Measurements from ENCODE around the gene CTBP1. TPM values are rescaled to one million over a fixed set of nuclear protein-coding genes. Genes with fewer than 3 reads are reported as not detected.
A peak's percentile ranks its signal among the peaks of the same experiment; 100 is the strongest.

Gene CTBP1
- total RNA-seq, 1 donor, result 246 TPM

DNA sequence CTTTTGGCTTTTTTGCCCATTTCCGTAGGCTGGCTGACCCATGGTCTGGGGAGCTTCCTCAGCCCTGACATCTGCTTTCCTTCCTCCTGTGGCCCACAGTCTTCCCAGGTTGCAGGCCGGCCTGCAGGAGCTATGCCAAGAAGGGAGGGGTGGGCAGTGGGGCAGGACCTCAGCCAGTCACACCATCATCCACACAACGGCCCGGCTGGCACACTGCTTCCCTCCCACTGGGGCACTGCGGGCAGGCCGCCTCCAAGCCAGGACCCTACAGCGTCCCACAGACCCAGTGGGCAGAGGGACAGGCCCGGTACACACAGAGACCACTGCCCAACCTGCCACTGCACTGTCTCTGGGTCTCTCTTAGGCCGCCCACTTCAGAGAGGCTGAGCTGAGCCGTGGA, 38.0 kb downstream of the CTBP1 start:
- TF ChIP-seq, protein P1, sequence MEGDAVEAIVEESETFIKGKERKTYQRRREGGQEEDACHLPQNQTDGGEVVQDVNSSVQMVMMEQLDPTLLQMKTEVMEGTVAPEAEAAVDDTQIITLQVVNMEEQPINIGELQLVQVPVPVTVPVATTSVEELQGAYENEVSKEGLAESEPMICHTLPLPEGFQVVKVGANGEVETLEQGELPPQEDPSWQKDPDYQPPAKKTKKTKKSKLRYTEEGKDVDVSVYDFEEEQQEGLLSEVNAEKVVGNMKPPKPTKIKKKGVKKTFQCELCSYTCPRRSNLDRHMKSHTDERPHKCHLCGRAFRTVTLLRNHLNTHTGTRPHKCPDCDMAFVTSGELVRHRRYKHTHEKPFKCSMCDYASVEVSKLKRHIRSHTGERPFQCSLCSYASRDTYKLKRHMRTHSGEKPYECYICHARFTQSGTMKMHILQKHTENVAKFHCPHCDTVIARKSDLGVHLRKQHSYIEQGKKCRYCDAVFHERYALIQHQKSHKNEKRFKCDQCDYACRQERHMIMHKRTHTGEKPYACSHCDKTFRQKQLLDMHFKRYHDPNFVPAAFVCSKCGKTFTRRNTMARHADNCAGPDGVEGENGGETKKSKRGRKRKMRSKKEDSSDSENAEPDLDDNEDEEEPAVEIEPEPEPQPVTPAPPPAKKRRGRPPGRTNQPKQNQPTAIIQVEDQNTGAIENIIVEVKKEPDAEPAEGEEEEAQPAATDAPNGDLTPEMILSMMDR (IDR thresholded peaks at IDR 0.05; ENCODE audit: extremely low read depth, low read depth, low read length), result no peak
- peaks cover 18% of the 10 kb centered on the region for H4K20me1 ChIP-seq (ENCODE audit: insufficient read depth, low read length)
- H2AFZ ChIP-seq (ENCODE audit: low read length), result no peak overlapping the region
- H3K27ac ChIP-seq (ENCODE audit: low read depth, low read length), result no peak overlapping the region
- DNase-seq (ENCODE audit: insufficient read length, low spot score, missing footprints), result peak; percentile 86
- H3K4me1 ChIP-seq (ENCODE audit: insufficient read depth, low read length), result peaks cover 5% of the 10 kb centered on the region
- H3K4me3 ChIP-seq (ENCODE audit: insufficient read depth, low read length), result no peak overlapping the region
- H3K79me2 ChIP-seq (ENCODE audit: insufficient read depth, low read length), result peaks cover 5% of the 10 kb centered on the region
- no peaks in the 10 kb centered on the region for H3K9me3 ChIP-seq (ENCODE audit: low read depth, low read length)
- no peak overlapping the region for H3K4me2 ChIP-seq (ENCODE audit: insufficient read depth, low read length)
- H3K27me3 ChIP-seq (ENCODE audit: insufficient read depth, low read length), result no peaks in the 10 kb centered on the region
- peaks cover 38% of the 10 kb centered on the region for H3K36me3 ChIP-seq (ENCODE audit: insufficient read depth, low read length)

DNA sequence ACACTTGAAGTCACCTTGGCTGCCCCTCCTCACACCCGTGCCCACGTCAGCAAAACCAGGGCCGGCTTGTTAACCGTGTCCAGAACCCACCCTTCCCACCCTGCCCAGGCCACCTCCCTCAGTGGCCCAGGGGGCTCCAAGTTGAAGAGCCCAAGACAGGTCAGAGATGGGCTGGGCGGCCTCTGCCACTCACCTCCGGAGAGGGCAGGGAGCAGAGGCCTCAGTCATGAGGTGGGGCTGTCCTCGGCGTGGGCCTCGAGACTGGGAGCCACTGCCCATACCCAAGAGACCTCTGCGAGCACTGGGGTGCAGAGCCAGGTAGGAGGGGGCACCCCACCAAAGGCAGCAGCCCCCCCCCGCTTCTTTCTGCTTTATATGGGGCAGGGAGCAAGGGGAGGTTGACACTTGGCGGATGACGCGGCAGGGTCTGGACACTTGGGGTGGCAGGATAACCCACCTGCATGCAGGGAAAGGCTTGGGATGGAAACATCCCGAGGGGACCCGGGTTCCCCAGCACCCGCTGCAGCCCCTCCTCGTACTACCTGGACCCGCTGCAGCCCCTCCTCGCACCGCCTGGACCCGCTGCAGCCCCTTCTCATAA, 38.6 kb downstream of the CTBP1 start:
- peaks cover 5% of the 10 kb centered on the region for H3K4me1 ChIP-seq (ENCODE audit: insufficient read depth, low read length)

DNA sequence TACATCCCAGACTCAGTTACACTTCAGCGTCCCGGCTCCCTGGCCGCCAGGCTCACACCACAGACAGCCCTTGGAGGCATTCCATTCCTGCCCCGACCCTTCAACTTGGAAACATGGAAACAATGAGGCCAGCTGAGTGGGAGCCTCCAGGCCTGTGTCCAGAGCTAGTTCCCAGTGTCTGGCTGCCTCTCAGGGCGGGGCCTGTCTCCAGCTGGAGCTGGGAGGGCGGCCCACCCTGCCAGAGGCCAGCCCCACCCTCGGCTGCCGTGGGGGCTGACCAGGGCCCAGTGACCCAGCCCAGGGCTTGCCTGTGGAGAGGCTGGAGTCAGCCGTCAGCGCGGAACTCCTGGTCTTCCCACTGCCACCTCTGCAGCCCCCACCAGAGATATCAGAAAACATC, 39.1 kb downstream of the CTBP1 start:
- Histone ChIP-seq H3K4me3 (ENCODE audit: insufficient read depth, low read length) (no peak overlapping the region), H2AFZ (ENCODE audit: low read length) (no peak overlapping the region), H3K79me2 (ENCODE audit: insufficient read depth, low read length) (no peaks in the 10 kb centered on the region), H3K36me3 (ENCODE audit: insufficient read depth, low read length) (peaks cover 26% of the 10 kb centered on the region), H4K20me1 (ENCODE audit: insufficient read depth, low read length) (peaks cover 13% of the 10 kb centered on the region), H3K9me3 (ENCODE audit: low read depth, low read length) (no peaks in the 10 kb centered on the region), H3K4me2 (ENCODE audit: insufficient read depth, low read length) (no peak overlapping the region), H3K27ac (ENCODE audit: low read depth, low read length) (no peak overlapping the region), H3K4me1 (ENCODE audit: insufficient read depth, low read length) (peaks cover 5% of the 10 kb centered on the region), H3K27me3 (ENCODE audit: insufficient read depth, low read length) (no peaks in the 10 kb centered on the region)
- peak; percentile 98 for DNase-seq (ENCODE audit: insufficient read length, low spot score, missing footprints)
- TF ChIP-seq, protein P1 (IDR thresholded peaks at IDR 0.05; ENCODE audit: extremely low read depth, low read depth, low read length), result no peak

More for the DNA sequence above, 38.6 kb downstream of the CTBP1 start:
- Histone ChIP-seq H3K27ac (ENCODE audit: low read depth, low read length) (no peak overlapping the region), H3K4me3 (ENCODE audit: insufficient read depth, low read length) (no peak overlapping the region), H3K79me2 (ENCODE audit: insufficient read depth, low read length) (peaks cover under 1% of the 10 kb centered on the region), H2AFZ (ENCODE audit: low read length) (no peak overlapping the region), H3K27me3 (ENCODE audit: insufficient read depth, low read length) (no peaks in the 10 kb centered on the region), H4K20me1 (ENCODE audit: insufficient read depth, low read length) (peaks cover 13% of the 10 kb centered on the region), H3K36me3 (ENCODE audit: insufficient read depth, low read length) (peaks cover 31% of the 10 kb centered on the region), H3K9me3 (ENCODE audit: low read depth, low read length) (no peaks in the 10 kb centered on the region), H3K4me2 (ENCODE audit: insufficient read depth, low read length) (no peak overlapping the region)
- DNase-seq (ENCODE audit: insufficient read length, low spot score, missing footprints), result peak; percentile 86
- TF ChIP-seq, protein P1 (IDR thresholded peaks at IDR 0.05; ENCODE audit: extremely low read depth, low read depth, low read length), result no peak

DNA sequence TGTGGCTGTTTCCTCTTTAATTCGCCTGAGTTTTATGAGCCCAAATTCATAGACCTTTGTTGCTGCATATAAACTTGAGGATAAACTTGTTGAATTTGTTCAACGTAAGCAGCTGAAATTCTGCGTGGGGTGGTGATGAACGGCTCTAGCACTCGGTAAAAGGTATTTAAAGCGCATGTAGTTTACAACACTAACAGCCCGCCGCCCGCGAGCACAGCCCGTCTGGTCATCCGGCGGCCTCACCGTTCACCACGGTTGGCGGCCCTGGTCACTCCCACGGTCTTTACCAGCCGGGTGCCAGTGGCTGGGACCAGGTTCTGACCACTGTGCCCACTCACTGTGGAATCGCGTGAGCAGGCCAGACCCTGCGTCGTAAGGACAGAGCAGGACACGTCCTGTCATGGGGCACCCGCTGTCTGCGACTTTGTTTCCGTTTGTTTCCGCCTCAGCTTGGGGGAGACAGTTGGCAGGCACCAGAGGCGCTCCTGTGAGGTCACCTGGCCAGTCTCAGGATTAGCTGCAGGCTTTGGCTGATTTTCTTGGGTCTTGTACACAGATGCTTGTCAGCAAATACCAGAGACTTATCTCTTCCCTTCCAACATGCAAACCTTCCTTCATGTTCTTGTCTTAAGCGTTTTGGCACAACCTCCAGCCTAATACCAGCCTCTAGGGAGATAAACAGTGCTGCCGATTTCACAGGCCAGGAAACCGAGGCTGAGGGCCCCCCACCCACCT, 39.8 kb downstream of the CTBP1 start:
- H3K27me3 ChIP-seq (ENCODE audit: insufficient read depth, low read length), result no peaks in the 10 kb centered on the region
- H3K79me2 ChIP-seq (ENCODE audit: insufficient read depth, low read length), result no peaks in the 10 kb centered on the region
- H4K20me1 ChIP-seq (ENCODE audit: insufficient read depth, low read length), result peaks cover 13% of the 10 kb centered on the region
- H3K9me3 ChIP-seq (ENCODE audit: low read depth, low read length), result no peaks in the 10 kb centered on the region
- H3K27ac ChIP-seq (ENCODE audit: low read depth, low read length), result no peak overlapping the region
- H2AFZ ChIP-seq (ENCODE audit: low read length), result no peak overlapping the region
- DNase-seq (ENCODE audit: insufficient read length, low spot score, missing footprints), result peak; percentile 82
- H3K36me3 ChIP-seq (ENCODE audit: insufficient read depth, low read length), result peaks cover 19% of the 10 kb centered on the region
- no peak overlapping the region for H3K4me2 ChIP-seq (ENCODE audit: insufficient read depth, low read length)
- peaks cover 5% of the 10 kb centered on the region for H3K4me1 ChIP-seq (ENCODE audit: insufficient read depth, low read length)
- TF ChIP-seq, protein P1 (IDR thresholded peaks at IDR 0.05; ENCODE audit: extremely low read depth, low read depth, low read length), result no peak
- no peak overlapping the region for H3K4me3 ChIP-seq (ENCODE audit: insufficient read depth, low read length)
